GM12865 (cell line): ENCODE results near the gene FGD5.

Experiments used
- DNase-seq: peaks from one replicate; pipeline ENCODE4 v3.0.0; 2010; ENCODE audit warnings: low read depth
- H3K4me3 ChIP-seq: 2 replicates; pipeline ENCODE4 v1.5.1; 2011; ENCODE audit warnings: mild to moderate bottlenecking, low read depth, low read length, control low read depth
- TF ChIP-seq, protein P1 (sequence below): IDR thresholded peaks from 2 replicates; pipeline ENCODE4 v1.5.1; 2011; ENCODE audit warnings: low read length, control low read depth, low read depth, inconsistent platforms; ENCODE audit not compliant: insufficient read depth; ENCODE audit errors: missing control alignments

The FGD5 gene

DNA sequence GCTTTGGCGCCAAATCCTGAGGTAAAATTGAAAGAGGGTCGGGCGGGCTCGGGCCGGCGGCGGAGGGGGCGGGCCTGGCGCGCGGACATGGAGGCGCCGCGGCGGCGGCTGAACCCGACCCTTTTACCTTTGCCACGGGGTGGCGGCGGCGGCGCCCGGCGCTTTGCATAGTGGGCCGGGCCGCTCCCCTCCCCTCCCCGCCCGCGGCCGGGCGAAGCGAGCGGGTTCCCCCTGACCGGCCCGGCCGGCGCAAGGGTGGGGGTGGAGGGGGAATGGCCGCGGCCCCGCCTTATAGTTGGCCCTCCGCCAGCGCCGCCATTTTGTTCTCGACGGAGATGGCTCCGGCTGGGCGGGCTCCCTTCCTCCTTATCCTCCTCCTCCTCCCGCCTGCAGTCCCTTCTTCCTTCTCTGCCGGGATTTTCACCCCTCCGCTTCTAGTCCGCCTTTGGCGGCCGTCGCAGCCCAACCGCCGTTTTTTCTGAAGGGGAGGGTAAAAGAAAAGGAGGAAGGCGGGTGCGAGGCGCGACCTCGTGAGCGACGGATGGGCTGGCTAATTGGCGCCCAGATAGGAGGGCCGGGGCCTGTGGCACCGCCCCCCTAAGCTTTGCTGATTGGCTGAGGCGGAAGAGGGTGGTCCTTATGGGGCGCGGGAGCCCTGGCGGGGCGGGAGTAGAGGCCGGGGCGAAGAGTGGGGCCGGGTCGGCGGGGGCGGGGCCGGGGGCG, 129.3 kb downstream of the FGD5 start:
- TF ChIP-seq, protein P1, sequence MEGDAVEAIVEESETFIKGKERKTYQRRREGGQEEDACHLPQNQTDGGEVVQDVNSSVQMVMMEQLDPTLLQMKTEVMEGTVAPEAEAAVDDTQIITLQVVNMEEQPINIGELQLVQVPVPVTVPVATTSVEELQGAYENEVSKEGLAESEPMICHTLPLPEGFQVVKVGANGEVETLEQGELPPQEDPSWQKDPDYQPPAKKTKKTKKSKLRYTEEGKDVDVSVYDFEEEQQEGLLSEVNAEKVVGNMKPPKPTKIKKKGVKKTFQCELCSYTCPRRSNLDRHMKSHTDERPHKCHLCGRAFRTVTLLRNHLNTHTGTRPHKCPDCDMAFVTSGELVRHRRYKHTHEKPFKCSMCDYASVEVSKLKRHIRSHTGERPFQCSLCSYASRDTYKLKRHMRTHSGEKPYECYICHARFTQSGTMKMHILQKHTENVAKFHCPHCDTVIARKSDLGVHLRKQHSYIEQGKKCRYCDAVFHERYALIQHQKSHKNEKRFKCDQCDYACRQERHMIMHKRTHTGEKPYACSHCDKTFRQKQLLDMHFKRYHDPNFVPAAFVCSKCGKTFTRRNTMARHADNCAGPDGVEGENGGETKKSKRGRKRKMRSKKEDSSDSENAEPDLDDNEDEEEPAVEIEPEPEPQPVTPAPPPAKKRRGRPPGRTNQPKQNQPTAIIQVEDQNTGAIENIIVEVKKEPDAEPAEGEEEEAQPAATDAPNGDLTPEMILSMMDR, result no peak
- DNase-seq, result peak; percentile 98
- H3K4me3 ChIP-seq, result peak overlapping the region; percentile 99

DNA sequence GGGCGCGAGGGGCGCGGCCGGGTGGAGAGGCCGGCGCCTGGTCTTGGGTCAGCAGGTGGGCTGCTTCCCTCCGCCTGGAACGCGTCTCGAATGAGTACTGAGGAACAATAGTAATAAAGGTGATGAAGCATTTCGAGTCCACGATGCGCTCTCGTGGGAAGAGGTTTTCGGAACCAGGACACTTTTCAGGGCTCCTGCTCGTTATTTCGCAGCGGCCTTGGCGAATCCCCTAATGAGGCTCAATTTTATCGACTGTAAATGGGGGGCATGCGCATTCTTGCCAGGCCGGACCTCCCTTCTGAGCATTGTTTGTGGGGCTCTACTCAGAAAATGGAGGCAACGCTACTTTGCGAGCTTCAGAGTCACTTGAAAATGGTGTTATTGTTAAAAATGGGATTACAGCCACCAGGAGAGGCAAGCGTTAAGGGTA, 129.9 kb downstream of the FGD5 start:
- H3K4me3 ChIP-seq, result peak overlapping the region; percentile 89
- TF ChIP-seq, protein P1, result no peak
- DNase-seq, result no peak

DNA sequence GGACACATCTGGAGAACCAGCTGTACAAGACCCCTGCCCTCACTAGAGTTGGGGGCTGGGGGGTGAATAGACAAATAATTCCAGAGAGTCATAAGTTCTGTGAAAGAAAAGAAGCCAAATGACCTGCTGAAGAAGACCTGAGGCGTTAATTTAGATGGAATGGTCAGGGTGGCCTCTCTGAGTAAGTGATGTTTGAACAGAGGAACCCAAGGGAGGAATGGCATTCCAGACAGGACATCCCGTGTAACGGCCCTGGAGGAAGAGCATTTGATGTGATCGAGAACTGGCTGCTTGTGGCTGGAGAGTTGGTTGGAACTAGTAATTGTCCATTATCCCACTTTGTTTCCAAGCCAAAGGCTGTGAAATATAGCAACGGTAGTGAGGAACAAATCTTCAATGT, 130.4 kb downstream of the FGD5 start:
- TF ChIP-seq, protein P1, result no peak

DNA sequence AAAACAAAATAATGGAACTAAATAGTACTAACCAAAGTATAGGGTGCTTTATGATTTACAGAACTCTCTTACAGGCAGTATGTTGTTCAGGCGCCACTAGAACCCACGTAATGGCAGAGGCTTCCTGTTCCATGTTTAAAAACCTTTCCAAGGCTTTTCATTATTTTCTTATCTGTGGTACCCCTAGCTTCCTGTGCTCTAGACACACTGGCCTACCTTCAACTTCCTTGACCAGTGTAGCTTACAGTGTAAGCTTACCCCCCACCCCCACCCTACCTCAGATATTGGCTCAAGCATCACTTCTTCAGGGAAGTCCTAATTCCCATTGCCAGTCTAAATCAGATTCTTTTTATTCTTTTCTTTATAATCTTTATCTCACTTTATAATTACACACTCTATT, 131.5 kb downstream of the FGD5 start:
- no peak overlapping the region for H3K4me3 ChIP-seq
- no peak for DNase-seq
- TF ChIP-seq, protein P1, result no peak

More for the DNA sequence above, 130.4 kb downstream of the FGD5 start:
- no peak for DNase-seq
- H3K4me3 ChIP-seq, result peak overlapping the region; percentile 89

DNA sequence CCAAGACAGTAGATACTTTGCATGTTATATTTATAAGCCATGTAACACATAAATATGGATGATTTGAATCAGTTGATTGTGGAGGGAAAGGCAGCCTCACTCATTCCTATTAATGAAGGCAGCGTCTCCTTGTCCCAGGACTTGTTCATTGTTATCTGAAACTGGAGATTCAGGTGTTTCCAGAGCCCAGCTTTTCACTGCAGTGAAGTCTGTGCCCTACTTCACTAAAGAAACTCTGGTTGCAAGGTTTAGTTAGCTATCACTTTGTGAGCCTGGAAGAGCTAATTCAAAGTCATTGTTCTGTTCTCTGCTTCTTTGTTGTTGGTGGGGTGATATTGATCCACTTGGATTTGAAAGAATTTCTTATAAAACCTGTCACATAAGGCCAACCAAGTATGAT, 138.4 kb downstream of the FGD5 start:
- TF ChIP-seq, protein P1, result no peak
- DNase-seq, result no peak
- no peak overlapping the region for H3K4me3 ChIP-seq

DNA sequence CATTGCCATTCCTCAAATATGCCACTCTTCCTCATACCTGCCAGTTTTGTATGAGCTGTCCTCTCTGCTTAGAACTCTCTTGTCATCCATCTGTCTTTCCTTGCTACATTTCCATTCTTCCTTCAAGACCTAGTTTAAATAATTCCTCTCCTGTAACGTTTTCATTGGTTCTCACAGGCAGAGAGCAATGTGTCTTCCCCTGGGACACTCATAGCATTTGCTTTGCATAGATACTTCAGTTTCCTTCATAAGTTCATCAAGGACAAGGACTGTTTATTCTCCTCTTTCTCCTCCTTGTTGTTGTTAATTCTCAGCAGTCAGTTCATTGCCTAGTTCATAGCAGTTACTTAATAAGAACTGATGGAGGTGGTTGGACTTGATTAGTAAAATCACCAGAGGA, 139.2 kb downstream of the FGD5 start:
- TF ChIP-seq, protein P1, result no peak
- H3K4me3 ChIP-seq, result no peak overlapping the region
- peak; percentile 18 for DNase-seq
